Glomerular endothelial cell (primary cell): ENCODE measurements around the gene LAD1. TPM values are rescaled to one million over a fixed set of nuclear protein-coding genes. Genes with fewer than 3 reads are reported as not detected.

Source experiments
- DNase-seq: peaks from one replicate; pipeline ENCODE4 v3.0.0-alpha.2; 2011; ENCODE audit warnings: low read depth, low spot score; ENCODE audit errors: extremely low read depth
- total RNA-seq: library from RNA; depleted of rRNA; stranded (reverse); fragments of >200 nt; gene quantifications from 2 replicates; pipeline ENCODE4 v1.2.3, GENCODE V29; 2015

LAD1 gene, protein sequence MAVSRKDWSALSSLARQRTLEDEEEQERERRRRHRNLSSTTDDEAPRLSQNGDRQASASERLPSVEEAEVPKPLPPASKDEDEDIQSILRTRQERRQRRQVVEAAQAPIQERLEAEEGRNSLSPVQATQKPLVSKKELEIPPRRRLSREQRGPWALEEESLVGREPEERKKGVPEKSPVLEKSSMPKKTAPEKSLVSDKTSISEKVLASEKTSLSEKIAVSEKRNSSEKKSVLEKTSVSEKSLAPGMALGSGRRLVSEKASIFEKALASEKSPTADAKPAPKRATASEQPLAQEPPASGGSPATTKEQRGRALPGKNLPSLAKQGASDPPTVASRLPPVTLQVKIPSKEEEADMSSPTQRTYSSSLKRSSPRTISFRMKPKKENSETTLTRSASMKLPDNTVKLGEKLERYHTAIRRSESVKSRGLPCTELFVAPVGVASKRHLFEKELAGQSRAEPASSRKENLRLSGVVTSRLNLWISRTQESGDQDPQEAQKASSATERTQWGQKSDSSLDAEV
- total RNA-seq: 1.1 TPM in 2 replicates

DNA sequence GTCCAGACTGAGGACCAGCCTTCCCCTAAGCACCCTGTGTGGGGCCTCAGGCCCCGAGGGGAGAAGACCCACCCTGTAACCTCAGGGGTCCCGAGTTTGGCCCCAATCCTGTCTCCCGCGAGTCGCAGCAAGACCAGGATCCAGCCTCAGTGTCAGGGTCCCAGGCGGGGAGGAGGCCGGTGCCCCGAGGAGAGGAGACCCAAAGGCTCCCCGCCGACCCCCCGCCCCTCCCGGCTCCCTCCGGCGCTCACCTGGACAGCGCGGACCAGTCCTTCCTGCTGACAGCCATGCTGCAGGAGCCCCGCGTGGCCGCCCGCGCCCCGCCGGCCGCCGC is at the start of gene LAD1:
TSS of gene LAD1 (minus strand) at position 307 of the 334 bp plus-strand sequence. CDS start at position 289, 18 bp downstream.
- no peak for DNase-seq

GRCh38 chr1:201447903-201448871 is 49.1 kb upstream of the LAD1 start:
- DNase-seq: no peak

DNA sequence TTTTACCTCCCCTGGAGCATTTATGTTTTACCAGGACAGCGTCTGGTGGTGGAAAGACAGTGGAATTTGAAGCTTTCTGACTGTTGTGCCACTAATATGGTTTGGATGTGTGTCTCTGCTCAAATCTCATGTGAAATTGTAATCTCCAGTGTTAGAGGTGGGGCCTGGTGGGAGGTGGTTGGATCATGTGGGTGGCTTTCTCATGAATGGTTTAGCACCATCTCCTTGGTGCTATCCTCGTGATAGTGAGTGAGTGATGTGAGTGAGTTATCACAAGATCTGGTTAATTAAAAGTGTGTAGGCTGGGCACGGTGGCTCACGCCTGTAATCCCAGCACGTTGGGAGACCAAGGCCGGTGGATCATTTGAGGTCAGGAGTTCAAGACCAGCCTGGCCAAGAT is 46.2 kb upstream of the LAD1 start:
- no peak for DNase-seq

GRCh38 chr1:201444792-201445191 is 45.7 kb upstream of the LAD1 start:
- no peak for DNase-seq

GRCh38 chr1:201443747-201444146 is 44.6 kb upstream of the LAD1 start:
- DNase-seq: no peak

DNA sequence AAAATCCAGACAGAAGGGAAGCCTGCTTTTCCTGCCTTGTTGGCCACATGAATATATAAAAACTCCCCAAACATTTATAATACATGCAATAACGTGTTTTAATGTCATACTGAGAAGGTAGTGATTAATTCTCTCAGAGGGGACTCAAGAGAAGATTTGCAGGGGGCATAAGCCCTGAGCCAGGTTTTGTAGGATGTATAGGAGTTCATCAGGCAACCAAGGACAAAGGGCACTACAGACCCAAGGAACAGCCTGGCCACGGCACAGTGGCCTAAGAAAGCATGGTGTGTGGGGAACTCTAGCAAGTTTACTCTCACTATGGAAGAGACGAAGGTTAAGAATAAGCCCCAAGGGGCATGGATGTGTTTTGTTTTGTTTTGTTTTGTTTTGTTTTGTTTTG is 37.8 kb upstream of the LAD1 start:
- no peak for DNase-seq

GRCh38 chr1:201436393-201436792 is 37.3 kb upstream of the LAD1 start:
- DNase-seq: no peak

DNA sequence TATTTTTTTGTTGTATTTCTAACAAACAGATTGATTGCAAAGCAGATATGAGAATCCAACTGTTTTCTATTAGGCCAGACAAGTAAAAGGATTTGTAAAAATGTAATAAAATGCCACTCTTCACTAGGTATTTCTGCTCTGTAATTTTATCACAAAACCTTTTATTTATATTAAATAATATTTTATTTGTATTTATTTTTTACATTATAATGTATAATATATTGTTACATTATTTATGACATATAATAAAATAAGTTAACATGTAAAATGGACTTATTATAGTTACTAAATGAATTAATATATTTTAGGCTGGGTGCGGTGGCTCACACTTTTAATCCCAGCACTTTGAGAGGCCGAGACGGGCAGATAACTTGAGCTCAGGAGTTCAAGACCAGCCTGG is 35.1 kb upstream of the LAD1 start:
- no peak for DNase-seq

GRCh38 chr1:201433609-201434008 is 34.5 kb upstream of the LAD1 start:
- DNase-seq: no peak

DNA sequence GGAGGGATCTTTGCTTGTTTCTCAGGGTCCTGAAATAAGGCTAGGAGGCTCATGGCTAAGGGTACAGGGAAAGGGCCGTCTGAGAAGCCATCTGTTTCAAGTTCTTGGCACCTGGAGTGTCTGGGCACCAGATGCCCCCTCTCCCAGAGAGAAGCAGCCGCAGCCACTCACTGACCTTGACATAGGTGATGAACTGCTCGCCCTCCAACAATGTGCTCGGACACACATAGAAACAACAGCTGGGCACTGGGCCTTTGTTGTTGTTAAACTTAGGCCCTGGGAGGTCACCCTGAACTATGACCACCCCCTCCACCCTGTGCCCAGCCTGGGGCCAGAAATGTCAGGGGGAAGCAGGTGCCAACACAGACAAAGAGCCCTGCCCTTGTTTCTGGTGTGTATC is 31.7 kb upstream of the LAD1 start:
- no peak for DNase-seq

DNA sequence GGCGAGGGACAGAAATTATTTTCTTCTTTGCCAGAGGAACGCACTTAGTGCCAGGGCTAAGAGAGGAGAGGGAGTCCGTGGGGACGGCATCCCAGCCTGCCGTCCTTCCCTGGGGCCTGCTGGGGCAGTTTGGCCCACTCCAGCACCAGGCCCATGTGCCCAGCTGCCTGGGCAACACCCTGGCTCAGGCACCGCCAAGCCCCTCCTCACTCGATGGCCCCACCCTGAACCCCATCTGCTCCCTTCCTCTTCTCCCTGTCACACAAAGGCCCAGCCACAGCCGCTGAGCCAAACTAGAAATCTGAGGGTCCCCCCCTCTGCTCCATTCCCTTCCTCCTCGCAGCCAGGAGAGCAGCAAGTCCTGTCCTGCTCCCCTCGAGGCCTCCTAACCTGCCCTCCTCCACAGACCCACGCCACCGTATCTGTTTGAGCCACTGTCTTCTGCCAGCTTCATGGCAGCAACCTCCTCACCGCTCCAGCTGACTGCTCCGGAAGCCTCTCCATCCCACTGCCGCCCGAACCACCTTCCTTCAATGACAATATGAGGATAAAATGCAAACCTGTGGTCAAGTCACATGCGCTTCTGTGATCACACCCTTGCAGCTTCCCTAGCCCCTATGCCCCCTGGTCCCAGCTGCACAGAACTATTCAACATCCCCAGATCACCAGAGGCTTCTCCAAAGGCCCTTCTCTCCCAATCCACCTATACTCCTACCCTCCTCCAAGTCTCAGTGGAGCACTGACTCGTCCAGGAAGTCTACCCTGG is 30.8 kb upstream of the LAD1 start:
- DNase-seq: no peak

- DNase-seq: no peak
Measured at GRCh38 chr1:201427963-201428362, 28.8 kb upstream of the LAD1 start.

DNA sequence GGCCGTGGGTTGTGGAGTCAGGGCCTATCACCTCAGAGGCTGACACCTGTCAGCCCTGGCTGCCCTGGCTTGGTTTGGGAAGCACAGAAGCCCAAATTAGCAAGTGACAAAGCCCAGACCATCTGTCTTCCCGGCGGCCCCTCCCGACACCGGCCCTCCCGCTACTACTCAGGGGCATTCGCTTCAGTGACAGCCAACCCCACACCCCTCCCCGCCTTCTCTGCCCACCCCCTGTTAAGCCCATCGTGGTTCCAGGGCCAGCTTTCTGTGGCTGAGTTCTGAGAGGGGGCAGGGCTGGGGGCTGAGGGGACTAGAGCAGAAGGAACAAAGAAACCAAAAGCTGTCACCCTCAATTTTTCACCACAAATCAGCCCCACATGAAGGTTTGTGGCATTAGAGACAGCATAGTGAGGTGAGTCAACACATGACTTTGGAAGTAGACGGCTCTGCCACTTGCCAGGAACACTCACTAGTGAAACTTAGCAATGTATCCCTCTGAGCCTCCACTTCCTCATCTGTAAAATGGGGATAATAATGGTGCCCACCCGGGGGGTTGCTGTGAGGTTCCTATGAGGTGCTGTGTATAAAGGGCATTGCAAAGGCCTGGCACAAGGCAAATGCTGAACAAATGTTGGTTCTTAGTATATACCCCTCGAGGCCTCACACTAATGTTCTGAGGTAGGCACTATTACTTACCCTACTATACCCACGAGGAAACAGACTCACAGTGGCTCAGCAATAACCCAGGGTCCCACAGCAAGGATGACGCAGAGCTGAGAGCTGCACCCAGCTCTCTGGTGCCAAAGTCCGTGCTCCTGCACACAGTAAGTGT is 27.6 kb upstream of the LAD1 start:
- no peak for DNase-seq

DNA sequence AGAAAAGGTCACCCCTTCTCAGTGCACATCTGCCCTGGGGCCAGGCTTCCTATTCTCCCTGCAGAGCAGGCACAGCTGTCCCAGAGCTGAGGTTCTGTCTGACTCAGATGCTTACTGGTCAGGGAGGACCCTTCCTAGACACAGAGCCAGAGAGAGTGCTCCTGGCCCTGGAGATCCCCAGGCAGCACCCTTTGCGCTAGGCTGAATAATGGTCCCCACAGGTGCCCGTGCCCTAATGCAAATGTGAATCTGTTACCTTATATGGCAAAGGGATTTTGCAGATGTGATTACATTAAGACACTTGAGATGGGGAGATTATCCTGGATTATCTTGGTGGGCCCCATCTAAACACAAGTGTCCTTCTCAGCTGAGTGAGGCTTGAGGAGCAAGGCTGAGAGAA is 25.0 kb upstream of the LAD1 start:
- DNase-seq: no peak

- DNase-seq: no peak
Measured at GRCh38 chr1:201423655-201424054, 24.5 kb upstream of the LAD1 start.

DNA sequence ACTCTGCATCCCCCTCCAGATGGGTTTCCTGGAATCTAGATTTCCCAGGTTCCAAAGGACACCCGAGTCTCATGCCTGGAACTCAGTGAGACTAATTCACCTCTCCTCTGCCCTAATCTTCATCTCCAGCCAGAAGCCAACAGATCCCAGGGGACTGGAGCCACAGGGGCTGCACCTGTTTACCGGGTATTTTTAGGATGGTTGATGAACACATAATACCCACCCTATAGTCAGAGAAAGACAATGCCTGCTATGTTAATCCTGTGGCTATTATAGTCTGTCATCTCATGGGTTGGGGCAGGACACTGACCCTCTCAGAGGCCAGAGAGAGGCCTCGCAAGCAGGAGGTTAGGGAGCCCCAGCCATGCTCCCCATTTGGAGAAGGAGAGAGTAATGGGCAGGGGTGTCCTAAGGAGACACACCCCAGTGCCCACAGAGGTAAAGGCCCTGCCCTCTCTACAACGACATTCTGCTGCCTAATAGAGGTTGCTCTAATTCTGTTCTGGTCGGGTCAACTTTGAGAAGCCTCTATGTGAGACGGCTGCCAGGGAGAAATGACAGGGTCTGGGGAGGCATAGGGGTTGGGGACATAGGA is 23.4 kb upstream of the LAD1 start:
- no peak for DNase-seq

GRCh38 chr1:201422026-201422425 is 22.9 kb upstream of the LAD1 start:
- DNase-seq: no peak

GRCh38 chr1:201421041-201421440 is 21.9 kb upstream of the LAD1 start:
- no peak for DNase-seq

DNA sequence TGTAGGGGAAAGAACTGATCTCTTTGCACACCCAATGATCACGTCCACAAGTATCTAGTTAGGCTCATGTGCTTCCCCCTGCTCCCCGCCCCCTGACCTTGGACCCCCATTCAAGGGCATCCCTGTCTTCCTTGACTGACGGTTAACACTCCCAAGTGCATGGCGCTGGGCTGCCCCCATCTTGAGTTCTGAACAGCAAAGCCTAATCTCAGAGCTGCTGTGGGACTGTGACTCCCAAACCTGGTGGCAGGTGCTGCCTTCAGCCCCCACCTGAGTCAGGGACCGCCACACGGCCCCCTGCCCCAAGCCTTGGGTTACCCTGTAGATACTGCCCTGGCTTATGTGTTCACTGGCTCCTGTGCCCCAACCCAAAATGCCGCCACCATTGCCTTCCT is 21.5 kb upstream of the LAD1 start:
- no peak for DNase-seq
